SJSA1 (cell line): ENCODE results near the gene CAMTA1. TPM values are rescaled to one million over a fixed set of nuclear protein-coding genes. Genes with fewer than 3 reads are reported as not detected.
A peak's percentile ranks its signal among the peaks of the same experiment; 100 is the strongest.

Experiments used
- DNase-seq, 2 experiments: peaks; one replicate each; pipeline ENCODE4 v3.0.0-alpha.2; 2015 to 2020; ENCODE audit warnings: low spot score in 2 of 2, low read depth in 1 of 2
- H3K27ac ChIP-seq: fragments of 250-450 bp; sonication (Bioruptor Pico); 2 replicates; pipeline ENCODE4 v1.5.1; 2020; ENCODE audit warnings: mild to moderate bottlenecking, moderate library complexity
- H3K27me3 ChIP-seq: fragments of 250-450 bp; sonication (Bioruptor Pico); replicated peaks from 2 replicates; pipeline ENCODE4 v1.5.1; 2020; ENCODE audit warnings: mild to moderate bottlenecking, moderate library complexity
- H3K36me3 ChIP-seq: fragments of 250-450 bp; sonication (Bioruptor Pico); 2 replicates; pipeline ENCODE4 v1.5.1; 2020; ENCODE audit warnings: mild to moderate bottlenecking
- H3K4me1 ChIP-seq: fragments of 250-450 bp; sonication (Bioruptor Pico); replicated peaks from 2 replicates; pipeline ENCODE4 v1.6.1; 2021; ENCODE audit warnings: mild to moderate bottlenecking
- H3K4me3 ChIP-seq: fragments of 250-450 bp; sonication (Bioruptor Pico); 2 replicates; pipeline ENCODE4 v1.5.1; 2020; ENCODE audit warnings: mild to moderate bottlenecking
- H3K9me3 ChIP-seq: fragments of 250-450 bp; sonication (Bioruptor Pico); replicated peaks from 2 replicates; pipeline ENCODE4 v1.5.1; 2020; ENCODE audit warnings: mild to moderate bottlenecking
- total RNA-seq: library from RNA; depleted of rRNA; stranded (reverse); fragments of >200 nt; shearing (Covaris generic); gene quantifications from 2 replicates; pipeline ENCODE4 v1.2.3, GENCODE V29; 2014

CAMTA1 gene
- total RNA-seq, 1 experiment from 2014 or later = 136 TPM

DNA sequence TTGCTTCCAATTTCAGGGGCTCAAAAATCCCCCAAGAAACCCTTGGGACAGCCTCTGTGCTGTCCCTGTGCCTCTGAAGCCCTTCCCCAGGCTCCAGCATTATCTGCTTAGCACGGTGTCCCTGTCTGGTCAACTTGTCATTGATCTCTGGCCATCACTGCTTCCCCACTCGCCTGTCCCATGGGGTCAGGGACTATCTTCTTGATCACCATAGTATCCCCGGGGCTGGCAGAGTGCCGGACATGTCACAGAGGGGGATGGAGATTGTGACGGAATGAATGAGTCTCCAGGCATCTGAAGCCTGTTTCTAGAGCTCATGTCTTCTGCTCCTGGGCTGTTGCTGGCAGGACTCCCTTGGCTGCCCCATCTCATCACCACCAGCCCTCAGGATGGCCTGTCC, 886.4 kb downstream of the CAMTA1 start:
- no peak overlapping the region for H3K4me3 ChIP-seq
- peaks cover 19% of the 10 kb centered on the region; the same call in 1 of the 2 replicates for H3K27me3 ChIP-seq
- no peaks in the 10 kb centered on the region for H3K36me3 ChIP-seq
- no peaks in the 10 kb centered on the region for H3K4me1 ChIP-seq
- no peak overlapping the region for H3K27ac ChIP-seq
- no peak for DNase-seq
- H3K9me3 ChIP-seq = no peaks in the 10 kb centered on the region

DNA sequence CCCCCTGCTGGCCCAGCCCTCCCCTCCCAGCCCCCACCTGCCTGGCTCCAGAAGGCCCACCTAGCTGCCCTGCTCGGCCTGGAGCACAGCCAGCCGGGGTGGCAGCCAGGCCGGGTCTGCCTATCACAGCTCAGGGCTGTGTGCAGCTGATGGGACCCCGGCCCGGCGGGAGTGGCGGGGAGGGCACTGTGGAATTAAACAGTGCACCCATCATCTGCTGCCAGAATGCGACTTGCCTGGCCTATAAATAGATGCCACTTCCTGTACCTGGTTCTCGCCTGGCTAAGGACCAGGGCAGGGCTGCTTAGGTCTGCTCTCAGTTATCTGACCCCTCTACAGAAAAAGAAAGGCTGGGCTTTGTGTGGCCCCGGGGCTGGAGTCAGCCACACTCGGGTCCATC, 887.6 kb downstream of the CAMTA1 start:
- no peak overlapping the region for H3K27ac ChIP-seq
- no peaks in the 10 kb centered on the region for H3K36me3 ChIP-seq
- H3K4me3 ChIP-seq = no peak overlapping the region
- H3K27me3 ChIP-seq = peaks cover 27% of the 10 kb centered on the region; the same call in 1 of the 2 replicates
- no peaks in the 10 kb centered on the region for H3K9me3 ChIP-seq
- no peak for DNase-seq
- H3K4me1 ChIP-seq = no peaks in the 10 kb centered on the region

DNA sequence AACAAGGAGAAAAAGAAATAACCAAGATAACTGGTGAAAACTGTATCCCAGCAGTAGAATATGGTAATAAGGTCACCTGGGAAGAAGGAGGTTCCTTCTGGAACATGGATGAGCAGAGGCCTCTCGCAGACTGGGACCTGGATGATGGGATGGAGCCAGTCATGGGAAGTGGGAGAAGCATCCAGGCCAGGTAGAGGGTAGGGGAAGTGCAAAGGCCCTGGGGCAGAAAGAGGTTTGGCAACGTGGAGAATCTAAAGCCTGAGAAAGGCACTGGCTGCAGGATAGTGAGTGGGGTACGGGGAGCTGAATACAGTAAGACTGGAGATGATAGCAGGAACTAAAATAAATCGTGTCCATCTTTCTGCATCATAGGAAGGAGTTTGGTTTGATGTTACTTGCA, 889.7 kb downstream of the CAMTA1 start:
- H3K27me3 ChIP-seq = peaks cover 44% of the 10 kb centered on the region
- peaks cover under 1% of the 10 kb centered on the region; the same call in 1 of the 2 replicates for H3K4me1 ChIP-seq
- no peaks in the 10 kb centered on the region for H3K9me3 ChIP-seq
- no peak overlapping the region for H3K4me3 ChIP-seq
- no peak overlapping the region for H3K27ac ChIP-seq
- no peaks in the 10 kb centered on the region for H3K36me3 ChIP-seq
- no peak for DNase-seq

GRCh38 chr1:7675431-7676273, 890.4 kb downstream of the CAMTA1 start:
- no peaks in the 10 kb centered on the region for H3K36me3 ChIP-seq
- no peak overlapping the region for H3K4me3 ChIP-seq
- no peaks in the 10 kb centered on the region for H3K9me3 ChIP-seq
- DNase-seq = no peak
- peaks cover 46% of the 10 kb centered on the region for H3K27me3 ChIP-seq
- no peak overlapping the region for H3K27ac ChIP-seq
- peaks cover 7% of the 10 kb centered on the region for H3K4me1 ChIP-seq

DNA sequence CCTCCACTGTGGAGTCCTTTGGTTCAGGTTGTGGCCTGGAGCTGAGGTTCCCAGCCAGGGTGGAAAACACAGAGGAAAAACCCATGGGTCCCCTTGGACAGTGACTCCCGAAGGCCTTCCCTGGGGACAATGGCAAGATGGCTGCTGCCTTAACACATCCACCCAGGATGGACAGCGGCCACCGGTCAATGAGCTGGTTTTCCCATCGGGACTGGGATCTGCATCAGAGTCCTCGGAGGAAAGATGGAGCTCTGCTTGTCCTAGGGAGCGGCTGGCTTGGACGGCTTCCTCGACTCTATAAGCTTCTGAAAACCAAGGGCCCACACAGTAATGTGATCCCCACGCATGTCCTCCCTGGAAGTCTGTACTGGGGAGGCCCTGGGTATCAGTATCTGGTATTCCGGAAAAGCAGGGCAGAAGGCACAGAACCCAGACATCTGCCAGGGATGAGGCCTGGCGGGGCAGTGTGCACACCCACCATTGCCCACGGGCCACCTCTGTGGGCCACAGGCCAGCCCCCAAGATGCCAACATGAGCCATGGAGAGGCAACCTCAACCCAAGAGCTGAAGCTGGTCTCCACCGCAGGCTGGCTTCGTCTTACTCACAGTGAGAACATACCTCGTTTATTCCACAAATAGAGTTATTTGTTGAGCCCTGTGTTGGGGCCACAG, 891.2 kb downstream of the CAMTA1 start:
- Histone ChIP-seq H3K9me3 (no peaks in the 10 kb centered on the region), H3K27ac (no peak overlapping the region), H3K4me1 (peaks cover 9% of the 10 kb centered on the region), H3K36me3 (no peaks in the 10 kb centered on the region), H3K4me3 (no peak overlapping the region), H3K27me3 (peaks cover 54% of the 10 kb centered on the region)
- no peak for DNase-seq

DNA sequence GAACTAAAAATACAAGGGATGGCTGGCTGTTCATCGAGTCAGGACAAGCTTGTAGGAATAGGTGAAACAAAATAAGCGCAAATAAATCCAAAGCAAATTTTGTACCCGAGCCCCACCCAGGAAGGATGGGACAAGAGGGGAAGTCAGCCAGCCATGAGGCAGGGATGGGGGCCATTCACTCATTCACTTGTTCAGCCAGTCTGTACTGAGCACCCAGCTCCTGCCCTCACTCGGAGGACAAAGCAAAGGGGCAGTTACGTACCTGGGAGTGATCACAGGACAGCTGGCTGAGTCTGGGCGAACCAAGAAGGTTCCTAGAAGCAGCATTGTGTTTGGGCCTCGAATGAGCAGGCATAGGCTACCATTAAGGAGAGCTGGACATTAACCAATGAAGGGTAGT, 891.9 kb downstream of the CAMTA1 start:
- DNase-seq = no peak
- H3K9me3 ChIP-seq = no peaks in the 10 kb centered on the region
- peaks cover 57% of the 10 kb centered on the region for H3K27me3 ChIP-seq
- H3K27ac ChIP-seq = no peak overlapping the region
- H3K36me3 ChIP-seq = no peaks in the 10 kb centered on the region
- peaks cover 9% of the 10 kb centered on the region for H3K4me1 ChIP-seq
- H3K4me3 ChIP-seq = no peak overlapping the region

- H3K27me3 ChIP-seq = peaks cover 57% of the 10 kb centered on the region
- H3K27ac ChIP-seq = no peak overlapping the region
- H3K9me3 ChIP-seq = no peaks in the 10 kb centered on the region
- no peaks in the 10 kb centered on the region for H3K36me3 ChIP-seq
- no peak overlapping the region for H3K4me3 ChIP-seq
- no peak for DNase-seq
- peaks cover 9% of the 10 kb centered on the region for H3K4me1 ChIP-seq
Observed at GRCh38 chr1:7677815-7678214, 892.6 kb downstream of the CAMTA1 start.

DNA sequence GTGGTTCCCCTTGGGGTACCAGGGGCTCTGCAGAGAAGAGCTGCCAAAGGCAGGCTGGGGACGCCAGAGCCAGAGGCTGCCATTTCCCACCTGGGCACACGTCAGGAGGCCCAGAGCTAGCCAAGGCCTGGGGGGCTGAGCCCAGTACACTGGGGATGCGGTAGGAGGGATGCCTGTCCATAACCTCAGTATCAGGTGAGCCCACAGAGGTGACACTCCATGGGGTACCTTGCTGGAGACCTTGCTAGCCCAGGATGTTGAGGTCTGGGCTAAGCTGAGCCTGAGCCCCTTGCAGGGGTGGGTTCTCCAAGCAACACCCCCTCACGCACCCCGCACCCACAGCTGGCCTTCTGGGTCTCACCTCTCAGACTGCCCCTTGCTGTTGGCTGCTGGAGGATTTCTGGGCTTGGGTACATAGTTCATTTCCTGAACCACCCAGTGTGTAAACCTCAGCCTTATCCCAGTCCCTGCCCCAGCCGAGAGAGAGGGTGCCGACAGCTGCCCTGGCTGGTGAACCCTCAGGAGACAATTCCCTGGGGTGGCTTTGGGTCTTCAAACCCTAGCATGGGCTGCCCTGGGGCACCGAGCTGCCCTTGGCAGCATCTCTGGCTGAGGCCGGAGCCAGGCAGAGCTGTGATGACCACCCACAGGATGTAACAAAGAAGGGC, 893.4 kb downstream of the CAMTA1 start:
- Histone ChIP-seq H3K27ac (no peak overlapping the region), H3K4me3 (no peak overlapping the region), H3K27me3 (peaks cover 57% of the 10 kb centered on the region), H3K36me3 (no peaks in the 10 kb centered on the region), H3K4me1 (peaks cover 9% of the 10 kb centered on the region), H3K9me3 (no peaks in the 10 kb centered on the region)
- DNase-seq = no peak

GRCh38 chr1:7679159-7679872, 894.1 kb downstream of the CAMTA1 start:
- Histone ChIP-seq H3K27me3 (peaks cover 57% of the 10 kb centered on the region), H3K4me3 (no peak overlapping the region), H3K9me3 (no peaks in the 10 kb centered on the region), H3K27ac (no peak overlapping the region), H3K36me3 (no peaks in the 10 kb centered on the region), H3K4me1 (peaks cover 9% of the 10 kb centered on the region)
- no peak for DNase-seq

DNA sequence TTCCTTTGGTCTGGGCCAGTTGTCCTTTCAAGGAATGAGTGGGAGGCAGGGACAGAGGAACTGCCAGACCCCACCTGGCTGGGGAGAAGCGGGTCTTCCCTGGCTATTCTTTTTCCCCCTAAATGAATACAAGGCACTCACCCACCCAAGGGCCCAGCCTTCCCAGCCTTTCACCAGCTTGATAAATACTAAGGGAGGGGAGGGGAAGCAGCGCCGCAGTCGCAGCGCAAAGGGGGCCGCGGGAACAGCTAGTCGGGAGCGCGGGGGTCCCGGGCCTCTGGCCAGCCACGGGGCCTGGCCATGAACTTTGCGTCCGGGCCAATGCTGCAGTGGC, 894.6 kb downstream of the CAMTA1 start:
- peaks cover 51% of the 10 kb centered on the region for H3K27me3 ChIP-seq
- H3K4me1 ChIP-seq = peaks cover 9% of the 10 kb centered on the region
- H3K9me3 ChIP-seq = no peaks in the 10 kb centered on the region
- no peak for DNase-seq
- no peak overlapping the region for H3K27ac ChIP-seq
- H3K36me3 ChIP-seq = no peaks in the 10 kb centered on the region
- H3K4me3 ChIP-seq = peak overlapping the region; percentile 40

DNA sequence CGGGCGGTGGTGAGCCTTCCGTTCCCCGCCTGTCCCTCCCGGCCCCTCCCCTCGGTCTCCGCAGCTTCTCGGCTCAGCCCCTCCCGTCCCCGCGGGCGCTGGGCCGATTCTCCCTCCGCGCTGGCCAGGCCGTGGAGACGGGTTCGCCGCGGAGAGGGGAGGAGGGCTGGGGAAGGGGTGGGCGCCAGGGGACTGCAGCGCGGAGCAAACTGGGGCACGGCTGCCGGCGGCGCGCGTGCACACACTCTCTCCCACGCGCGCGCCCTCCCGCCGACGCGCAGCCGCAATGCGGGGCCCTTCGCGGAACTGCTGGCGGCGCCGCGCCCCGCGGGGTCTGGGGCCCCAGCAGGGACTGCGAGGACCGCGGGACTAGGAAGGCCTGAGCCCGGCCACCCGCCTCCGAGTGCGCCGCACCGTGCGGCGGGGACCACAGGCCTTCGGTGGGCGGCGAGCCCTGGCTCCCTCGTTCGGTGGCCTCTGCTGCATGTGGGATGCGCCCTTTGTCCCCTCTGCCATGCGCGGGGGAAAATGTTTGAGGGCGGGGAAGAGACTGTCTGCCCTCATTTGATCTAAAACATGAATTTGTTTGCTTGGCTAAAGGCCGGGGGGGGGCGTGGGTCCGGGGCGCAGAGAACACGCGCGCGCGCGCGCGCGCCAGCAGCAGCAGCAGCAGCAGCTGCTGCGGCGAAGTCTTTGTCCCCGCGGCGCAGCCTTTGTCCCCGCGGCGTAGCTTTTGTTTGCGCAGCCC, 895.1 kb downstream of the CAMTA1 start:
- peaks cover 49% of the 10 kb centered on the region for H3K27me3 ChIP-seq
- no peak overlapping the region for H3K27ac ChIP-seq
- H3K4me3 ChIP-seq = peak overlapping the region; percentile 40
- peaks cover 9% of the 10 kb centered on the region for H3K4me1 ChIP-seq
- no peaks in the 10 kb centered on the region for H3K36me3 ChIP-seq
- no peaks in the 10 kb centered on the region for H3K9me3 ChIP-seq
- DNase-seq = peak in 1 of 2 experiments; percentile 23

GRCh38 chr1:7680955-7681268, 895.7 kb downstream of the CAMTA1 start:
- Histone ChIP-seq H3K27me3 (peaks cover 48% of the 10 kb centered on the region), H3K4me3 (peak overlapping the region; percentile 40), H3K4me1 (peaks cover 9% of the 10 kb centered on the region), H3K9me3 (no peaks in the 10 kb centered on the region), H3K36me3 (no peaks in the 10 kb centered on the region), H3K27ac (no peak overlapping the region)
- no peak for DNase-seq

- Histone ChIP-seq H3K36me3 (no peaks in the 10 kb centered on the region), H3K9me3 (no peaks in the 10 kb centered on the region), H3K27ac (no peak overlapping the region), H3K27me3 (peaks cover 46% of the 10 kb centered on the region), H3K4me3 (no peak overlapping the region), H3K4me1 (peaks cover 9% of the 10 kb centered on the region)
- DNase-seq = no peak
Observed at GRCh38 chr1:7681401-7681800, 896.1 kb downstream of the CAMTA1 start.
